Ramos (cell line): Measurements from ENCODE around the gene SETBP1.

Experiments used
- in situ Hi-C: fragments of 300-500 bp; cut with MboI; formaldehyde crosslinking; loops from one replicate; pipeline ENCODE4 v1.14.3; 2022; ENCODE audit warnings: low sequenced_read_pairs; ENCODE audit not compliant: unreplicated experiment

SETBP1 gene

DNA sequence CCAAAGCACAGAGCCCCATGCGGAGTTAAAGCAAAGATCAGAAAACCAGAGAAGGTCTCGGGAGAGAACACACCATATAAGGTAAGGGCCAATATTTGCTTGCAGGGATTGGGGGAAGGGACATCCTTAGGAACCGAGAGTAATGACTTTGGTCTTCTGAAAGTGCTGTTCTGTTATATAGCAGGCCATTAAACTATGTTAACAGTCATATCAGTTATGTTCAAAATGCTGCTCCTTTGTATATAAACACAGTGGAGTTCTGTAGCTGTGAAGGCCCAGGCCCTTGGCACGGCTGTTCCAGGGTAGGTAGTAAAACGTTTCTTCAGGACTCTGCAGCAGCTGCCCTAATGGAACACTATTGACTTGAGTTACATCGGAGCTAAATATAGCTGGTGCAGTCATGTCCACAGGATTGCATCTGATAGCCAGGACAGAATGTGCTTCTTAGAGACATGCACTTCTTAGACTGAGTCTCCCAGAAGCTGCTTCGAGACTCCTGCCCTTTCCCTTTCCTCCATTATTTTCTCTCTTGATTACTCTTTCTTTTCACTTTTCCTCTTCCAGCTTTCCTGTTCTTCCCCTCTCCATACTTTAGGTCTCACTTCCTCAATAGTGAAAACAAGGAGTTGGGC, 122.4 kb downstream of the SETBP1 start:
- in situ Hi-C loops = no loop called here

DNA sequence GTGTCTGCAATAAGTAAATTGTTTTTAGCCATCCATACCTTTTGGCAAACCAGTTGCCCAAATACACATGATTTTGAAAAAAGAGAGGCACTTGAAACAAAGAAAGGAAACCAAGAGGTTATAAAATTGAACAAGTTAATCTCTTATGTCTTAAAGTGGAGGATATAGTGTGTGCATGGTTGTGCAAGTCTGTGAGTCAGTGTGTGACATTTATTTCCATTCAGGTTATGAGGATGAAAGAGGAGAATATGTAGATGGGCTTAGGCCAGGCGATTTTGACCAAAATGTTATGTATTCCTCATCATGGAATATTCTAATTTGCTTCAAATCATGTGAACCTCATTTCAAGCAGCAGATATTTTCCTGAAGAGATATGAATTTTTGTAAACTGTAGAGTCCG, 123.3 kb downstream of the SETBP1 start:
- in situ Hi-C loops = no loop called here

DNA sequence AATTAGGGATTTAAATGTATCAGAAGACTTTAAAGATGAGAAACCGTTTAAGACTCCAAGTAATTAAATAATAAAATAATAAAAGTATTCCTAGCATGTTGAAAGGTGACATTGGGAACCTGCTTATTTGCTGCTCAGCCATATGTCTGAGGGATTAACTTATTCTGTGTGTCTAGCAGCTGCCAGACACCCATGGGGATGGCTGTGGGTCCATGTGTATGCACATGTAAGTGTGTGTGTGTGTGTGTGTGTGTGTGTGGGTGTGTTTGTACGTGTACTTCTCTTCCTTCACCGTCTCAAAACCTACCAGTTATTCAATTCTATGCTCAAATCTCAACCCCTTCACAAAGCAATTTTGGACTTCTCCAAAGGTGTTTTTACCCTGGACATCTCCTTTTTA, 124.5 kb downstream of the SETBP1 start:
- in situ Hi-C loops = no loop called here

DNA sequence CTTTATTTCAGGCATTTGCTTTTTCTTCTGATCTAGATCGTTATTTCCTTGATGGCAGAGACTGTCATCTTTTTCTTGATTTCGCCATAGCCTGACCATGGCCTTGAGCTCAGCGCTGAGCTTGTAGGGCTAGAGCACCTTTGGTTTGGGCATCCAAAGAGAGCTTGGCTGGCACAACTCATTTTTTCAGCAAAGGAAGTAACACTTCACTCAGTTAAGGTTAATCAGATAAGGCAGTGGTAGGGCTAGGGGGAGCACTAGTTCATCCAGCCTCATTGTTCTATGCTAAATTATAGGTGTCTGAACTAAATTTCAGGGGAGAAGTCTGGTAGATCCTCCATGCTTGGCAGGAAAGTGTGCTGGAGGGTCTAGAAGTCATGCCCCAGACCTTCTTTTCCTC, 125.0 kb downstream of the SETBP1 start:
- in situ Hi-C loops = no loop called here

DNA sequence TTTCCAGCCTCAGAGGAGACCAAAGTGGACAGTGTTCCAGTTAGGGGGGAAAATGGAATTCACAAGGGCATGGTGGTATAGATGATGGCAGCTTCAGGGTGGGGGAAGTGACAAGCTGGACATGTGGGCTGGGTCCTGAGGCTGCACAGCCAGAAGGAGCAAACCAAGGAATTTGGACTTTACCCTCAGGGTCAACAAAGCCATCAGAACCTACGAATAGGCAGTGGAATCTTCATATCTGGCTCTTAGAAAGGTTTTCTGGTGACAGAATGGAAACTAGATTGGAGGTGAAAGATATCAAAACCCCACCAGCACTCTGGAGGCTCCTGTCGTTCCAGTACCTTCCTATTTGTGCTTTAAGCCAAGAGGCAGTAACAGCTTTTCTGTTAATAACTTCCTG, 127.1 kb downstream of the SETBP1 start:
- in situ Hi-C loops = no loop called here

DNA sequence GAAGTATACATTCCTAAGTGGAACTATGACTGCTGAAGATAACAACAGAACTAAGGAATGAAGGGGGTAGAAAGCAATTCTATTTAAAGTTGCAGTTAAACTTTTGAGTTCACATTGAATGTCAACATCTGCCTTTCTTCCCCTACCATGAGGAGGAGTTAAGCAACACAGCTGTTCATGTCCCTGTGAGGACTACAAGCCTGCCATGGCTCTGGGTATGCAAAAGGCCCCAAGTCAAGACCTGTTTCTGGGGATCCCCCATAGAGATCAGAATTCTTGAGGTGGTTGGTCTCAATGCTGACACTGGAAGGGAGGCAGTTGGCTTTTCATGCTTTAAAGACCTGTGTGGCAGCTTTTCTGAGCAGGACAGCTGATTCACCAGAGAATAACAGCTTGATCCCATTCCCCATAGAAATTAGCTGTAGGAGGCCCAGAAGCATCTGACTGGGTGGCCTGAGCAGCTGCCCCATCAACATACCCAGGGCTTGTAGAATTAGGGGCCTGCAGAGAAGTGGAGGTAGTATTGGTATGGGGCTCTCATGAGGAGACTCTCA, 131.0 kb downstream of the SETBP1 start:
- in situ Hi-C loops = no loop called here

DNA sequence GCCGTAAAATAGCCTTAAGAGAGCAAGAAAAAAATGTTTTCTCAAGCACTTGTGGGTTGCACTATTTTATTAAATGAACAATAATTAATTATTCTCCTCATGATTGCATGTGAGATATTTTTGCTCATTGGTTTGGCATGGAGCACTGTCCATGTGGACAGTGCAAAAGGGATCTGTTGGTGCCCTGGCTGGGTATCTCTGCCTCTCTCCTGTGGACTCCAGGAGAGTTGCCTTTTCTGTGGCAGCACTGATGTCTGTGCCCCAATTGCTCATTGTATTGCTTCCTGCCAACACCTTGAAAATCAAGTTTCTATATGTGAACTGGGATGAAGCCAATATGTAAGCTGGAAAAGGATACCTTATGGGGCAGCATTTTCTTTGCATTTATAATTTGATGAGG, 131.7 kb downstream of the SETBP1 start:
- in situ Hi-C loops = no loop called here

DNA sequence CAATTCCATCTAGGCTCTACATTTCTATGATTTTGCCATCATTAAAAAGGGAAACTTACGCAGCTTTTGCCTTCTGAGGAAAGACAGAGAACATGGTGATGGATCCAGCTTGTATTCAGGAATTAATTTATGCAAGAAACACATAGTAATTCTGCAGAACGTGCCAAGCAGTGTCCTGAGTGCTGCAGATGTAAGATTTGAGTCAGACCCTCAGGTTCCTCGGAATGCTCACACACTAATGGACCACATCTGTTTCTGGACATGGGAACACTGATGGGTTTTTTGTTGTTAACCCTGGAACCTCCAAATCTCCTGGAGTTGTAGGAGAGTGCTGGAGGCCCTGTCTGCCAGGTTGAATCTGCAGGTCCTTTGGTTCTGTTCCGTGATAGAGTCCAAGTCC, 132.9 kb downstream of the SETBP1 start:
- in situ Hi-C loops = no loop called here

DNA sequence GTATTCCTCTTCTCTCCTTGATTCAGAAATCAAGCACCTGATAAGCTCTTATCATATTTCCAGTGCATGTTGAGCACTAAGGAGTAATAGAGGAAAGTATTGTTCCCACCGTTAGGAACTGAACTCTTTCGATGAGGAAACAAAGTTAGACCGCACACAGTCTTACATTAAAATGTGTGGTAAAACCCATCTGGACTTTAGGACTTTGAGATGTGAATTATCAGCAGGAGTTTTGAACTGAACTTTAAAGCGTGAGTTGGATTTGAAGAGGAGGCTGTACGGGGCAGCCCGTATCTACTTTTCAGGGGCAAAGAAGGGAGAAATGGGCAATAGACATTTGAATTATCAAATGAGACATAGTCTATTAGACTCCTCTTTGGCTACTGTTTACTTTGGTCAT, 134.4 kb downstream of the SETBP1 start:
- in situ Hi-C loops = no loop called here

DNA sequence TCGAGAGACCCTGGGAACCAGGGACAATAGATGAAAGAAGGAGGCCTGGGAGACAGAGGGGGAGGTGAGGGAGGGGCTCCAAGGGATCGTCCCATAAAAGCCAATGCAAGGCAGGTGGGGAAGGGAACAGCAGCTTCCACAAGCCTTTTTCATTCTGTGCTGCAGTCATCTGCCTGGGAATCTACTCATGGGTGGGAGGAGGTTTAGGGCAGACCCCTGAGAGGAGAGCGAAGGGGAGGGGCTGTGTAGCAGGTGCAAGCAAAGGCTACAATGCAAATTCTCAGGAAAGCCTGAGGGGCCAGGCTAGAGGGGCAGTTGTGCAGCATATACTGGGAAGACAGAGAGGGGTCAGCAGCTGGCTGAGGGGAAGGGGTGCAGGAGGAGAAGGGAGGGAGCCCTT, 135.4 kb downstream of the SETBP1 start:
- in situ Hi-C loops = no loop called here

DNA sequence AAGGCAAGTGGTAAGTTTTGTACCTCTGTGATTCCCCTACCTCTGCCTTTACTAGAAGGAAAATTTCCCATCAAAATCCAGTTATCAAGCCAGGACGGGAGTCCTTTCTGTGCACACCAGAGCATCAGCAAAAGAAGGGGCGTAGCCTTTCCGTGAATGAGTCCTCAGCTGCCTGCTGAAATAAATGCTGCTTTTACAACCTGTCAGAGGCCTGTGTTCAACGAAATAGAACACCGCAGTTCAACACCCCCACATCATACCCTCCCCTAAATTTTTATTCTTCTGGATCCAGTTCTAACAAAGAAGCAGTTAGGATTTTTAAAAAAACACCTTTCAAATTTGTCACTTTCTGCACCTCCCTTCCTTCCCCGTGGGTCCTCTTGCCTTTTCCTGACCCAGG, 135.8 kb downstream of the SETBP1 start:
- in situ Hi-C loops = no loop called here

DNA sequence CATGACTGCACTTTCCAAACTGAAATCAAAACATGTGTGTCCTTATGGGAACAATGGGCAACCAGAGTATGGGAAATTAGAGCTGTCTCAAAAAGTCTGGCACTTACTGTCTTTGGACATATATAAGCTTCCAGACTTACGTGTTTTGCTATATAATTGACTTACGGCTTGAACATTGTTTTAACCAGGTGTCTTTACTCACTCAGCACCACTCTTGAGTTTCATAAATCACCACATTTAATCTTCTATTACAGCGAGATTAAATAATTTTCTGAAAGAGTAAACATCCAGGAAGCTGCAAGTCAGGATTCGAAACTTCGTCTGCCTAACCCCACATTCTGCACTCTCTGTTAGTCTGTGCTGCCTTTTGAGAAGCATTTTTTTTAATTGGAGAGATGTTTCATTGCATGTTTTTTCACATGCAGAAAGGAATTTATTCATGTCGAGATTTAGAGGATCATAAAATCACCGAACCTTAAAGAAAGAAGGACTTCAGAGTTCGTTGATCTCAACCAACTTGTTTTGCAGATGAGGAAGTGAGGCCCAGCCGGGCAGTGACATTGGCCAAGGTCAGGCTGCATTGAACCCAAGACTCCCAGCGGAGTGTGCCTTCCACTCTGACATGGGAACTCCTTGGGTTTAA, 137.3 kb downstream of the SETBP1 start:
- in situ Hi-C loops = no loop called here

DNA sequence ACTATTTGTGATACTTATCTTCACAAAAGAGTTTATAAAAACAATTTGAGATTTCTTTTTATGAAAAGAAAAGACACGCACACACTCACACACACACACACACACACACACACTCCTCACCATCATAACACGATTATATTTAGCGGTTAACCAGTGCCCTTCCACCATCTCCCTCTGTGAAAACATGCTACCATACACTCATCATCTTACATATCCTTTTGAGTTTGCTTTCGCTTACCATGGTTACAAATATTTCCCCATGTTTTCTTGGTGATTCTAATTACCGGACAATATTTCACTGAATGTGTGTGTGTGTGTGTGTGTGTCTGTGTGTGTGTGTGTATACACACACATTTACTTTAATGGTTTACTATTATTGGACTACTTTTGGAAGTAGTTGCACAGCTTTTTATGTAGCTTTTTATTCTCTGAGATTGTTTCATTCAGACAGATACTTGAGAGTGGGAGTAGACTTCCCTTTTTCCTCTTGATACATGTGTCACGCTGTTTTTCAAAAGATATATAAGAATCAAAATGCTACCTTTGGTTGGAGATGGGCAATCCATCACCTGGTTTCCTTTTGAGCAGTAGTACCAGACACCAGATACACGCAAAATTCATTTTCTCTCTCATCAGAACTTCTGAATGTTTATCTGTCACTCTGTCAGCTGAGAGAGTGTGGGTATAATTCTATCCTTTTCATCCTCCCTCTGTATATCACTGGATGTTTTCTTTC, 138.1 kb downstream of the SETBP1 start:
- in situ Hi-C loops = no loop called here

DNA sequence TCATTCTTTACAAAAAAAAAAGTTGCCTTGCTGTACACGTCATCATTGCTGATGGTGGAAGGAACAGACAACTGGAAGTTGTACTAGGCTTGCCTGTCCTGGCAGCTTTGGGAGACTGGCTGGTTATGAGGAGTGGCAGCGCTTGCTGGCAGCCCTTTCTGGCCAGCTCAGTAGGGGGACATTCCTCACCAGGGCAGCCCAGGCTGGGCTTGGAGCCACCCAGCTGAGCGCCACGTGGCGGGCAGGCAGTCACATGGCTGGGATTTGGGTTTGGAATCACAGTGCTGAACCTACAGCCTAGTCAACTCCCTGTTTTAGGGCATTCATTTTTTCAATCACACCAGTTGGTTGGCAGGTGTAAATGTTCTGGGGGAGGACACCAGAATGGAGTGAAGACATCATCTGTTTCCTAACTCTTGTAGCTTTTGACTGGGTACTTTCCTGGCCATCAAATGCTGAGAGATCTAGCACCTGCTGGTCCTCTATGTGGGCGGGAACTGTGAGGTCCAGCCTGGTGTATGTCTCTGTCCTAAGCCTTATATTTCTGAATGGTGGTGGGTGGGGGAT, 139.3 kb downstream of the SETBP1 start:
- in situ Hi-C loops = no loop called here

DNA sequence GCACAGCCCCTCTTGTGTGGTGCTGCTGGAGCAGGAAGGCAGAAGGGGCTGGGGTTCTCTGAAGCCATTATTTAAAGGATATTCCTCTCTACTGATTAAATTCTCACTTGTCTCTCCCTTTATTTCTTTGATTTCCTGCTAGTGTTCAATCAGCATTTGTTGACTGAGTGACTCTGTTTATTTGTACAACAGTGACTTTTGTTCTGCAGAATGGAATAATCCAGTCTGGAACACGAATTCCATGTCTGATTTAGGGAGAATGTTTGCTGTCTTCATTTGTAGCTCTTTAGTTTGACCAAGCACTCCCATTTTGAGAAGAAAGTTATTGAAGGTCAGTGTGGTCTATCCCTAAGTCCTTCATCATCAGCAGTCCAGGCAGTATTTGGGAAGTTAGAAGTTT, 141.2 kb downstream of the SETBP1 start:
- in situ Hi-C loops = no loop called here

DNA sequence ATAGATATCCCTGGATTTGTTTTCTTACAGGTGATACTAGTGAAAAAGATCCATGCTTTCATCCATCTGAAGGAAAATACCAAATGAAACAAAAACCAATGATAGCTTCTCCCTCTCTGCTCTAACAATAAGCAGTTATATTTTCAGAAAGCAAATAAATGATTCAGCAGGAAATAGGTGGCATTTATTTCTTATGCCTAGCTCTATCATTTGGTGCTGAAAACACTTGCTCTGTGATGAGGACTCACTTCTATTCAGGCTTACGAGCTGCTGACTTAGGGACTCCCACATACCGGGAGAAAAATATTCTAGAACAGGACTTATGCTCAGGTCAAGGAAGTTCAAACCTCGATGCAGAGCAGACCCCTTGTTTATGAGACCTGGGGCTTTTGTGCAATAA, 142.6 kb downstream of the SETBP1 start:
- in situ Hi-C loops = no loop called here

DNA sequence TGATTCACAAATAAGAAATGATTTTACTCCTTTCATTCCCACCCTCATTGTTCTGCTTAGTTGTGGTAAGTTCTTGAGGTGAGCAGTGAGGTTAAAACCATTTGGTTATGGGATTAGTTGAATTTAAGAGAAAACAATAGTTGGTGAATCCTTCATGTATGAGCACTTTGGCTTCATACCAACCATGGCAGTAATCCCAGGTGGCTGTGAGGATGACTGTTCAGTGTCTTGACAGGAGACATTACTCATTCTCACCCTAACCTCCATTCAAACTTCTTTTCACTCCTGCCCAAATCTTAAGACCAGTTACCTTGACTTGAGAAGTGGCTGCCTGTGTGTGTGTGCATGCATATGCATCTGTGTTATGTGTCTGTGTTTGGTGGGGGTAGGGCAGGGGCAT, 143.1 kb downstream of the SETBP1 start:
- in situ Hi-C loops = no loop called here

DNA sequence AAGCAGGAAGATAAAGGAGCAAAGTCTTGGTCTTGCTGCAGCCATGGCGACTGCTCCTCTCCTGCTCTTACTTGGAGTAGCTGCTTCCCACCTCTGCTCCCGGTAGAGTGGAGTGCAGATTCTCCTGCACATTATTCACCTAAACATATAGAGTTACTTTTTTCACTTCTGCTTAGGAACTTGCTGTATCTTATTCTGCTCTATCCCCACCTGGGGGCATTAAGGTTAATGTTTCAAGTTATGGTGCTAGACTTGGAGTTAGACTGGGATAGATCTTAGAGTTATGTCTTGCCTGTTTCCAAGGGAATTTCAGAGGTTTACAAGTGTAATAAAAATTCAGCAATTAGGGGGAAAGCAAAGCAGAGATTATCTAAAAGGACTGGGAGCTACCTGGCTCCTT, 144.2 kb downstream of the SETBP1 start:
- in situ Hi-C loops = no loop called here

DNA sequence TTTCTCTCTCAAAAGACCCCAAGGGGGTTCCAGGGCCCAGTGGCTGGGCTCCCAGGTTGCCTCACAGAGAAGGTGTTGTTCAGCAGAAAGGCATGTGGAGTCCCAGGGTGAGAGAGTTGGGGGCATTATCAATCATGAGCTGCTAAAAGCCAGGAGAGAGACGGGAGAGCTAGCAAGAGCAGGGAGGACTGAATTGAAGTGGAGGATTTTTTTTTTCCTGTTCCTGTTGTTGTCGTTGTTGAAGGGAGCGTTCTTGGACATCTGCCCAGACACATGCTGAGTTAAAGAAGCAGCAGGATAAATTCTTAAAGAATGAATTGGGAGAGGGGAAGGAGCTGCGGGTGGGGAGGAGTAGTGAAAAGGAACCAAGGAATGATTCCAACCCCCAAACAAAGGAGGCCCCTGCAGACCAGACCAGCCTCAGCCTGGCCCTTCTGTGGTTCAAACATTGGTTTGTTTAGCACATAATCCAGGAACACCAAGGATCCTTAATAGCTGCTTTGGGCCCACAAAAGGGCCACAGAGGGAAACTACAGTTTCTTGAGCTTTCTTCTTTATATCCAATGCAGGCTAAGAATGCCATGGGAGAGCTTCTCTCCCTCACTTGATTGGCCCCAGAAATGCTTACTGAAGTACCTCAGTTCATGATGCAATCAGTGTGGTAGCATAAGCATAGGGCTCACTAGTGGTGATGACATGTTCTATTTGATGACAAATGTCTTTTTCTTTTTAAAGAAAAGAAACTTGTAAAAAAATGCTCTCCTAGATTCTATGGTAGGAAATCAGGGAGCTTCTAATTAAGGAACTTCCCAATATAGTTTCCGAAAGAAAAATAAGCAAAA, 146.0 kb downstream of the SETBP1 start:
- in situ Hi-C loops = no loop called here

DNA sequence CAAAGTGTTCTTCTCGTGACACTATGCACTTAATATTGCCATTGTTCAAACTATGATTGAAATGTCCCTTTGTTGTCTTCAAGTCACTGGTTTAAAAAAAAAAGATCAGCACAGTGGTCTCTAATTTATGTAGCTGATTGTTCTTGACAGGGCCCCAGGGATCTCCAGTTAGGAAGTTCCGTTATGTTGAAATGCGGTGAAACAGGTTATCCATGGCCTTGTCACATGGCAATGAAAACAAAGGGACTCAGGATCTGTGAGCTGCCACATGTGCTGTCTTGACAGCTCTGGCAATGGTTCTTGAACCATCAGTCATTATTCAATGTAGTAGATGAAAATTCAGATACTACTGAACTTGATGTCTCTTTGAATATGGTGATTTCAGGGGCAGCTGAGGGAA, 147.4 kb downstream of the SETBP1 start:
- in situ Hi-C loops = no loop called here
